ENCODE results near the gene CISTR.

CISTR gene

GRCh38 chr12:53761306-53761705, 9.5 kb upstream of the CISTR start:
- DNase-seq: no peak

GRCh38 chr12:53759261-53759660, 7.5 kb upstream of the CISTR start:
- no peak for DNase-seq

- no peak for DNase-seq
These were observed 6.9 kb upstream of the CISTR start for GRCh38 chr12:53758730-53759103.

- no peak for DNase-seq
These were observed 6.4 kb upstream of the CISTR start for GRCh38 chr12:53758081-53758729.

- DNase-seq: peak; percentile 88
These were observed 5.5 kb upstream of the CISTR start for GRCh38 chr12:53757101-53757770.

- no peak for DNase-seq
These were observed 4.7 kb upstream of the CISTR start for GRCh38 chr12:53756300-53757100.

- DNase-seq: no peak
These were observed 4.1 kb upstream of the CISTR start for GRCh38 chr12:53755893-53756292.

GRCh38 chr12:53755451-53755891, 3.7 kb upstream of the CISTR start:
- no peak for DNase-seq

GRCh38 chr12:53754633-53755264, 3.0 kb upstream of the CISTR start:
- no peak for DNase-seq

GRCh38 chr12:53754188-53754585, 2.4 kb upstream of the CISTR start:
- no peak for DNase-seq

- DNase-seq: no peak
These were observed 842 bp upstream of the CISTR start for GRCh38 chr12:53752621-53753020.

GRCh38 chr12:53752192-53752601, 418 bp upstream of the CISTR start:
- DNase-seq: no peak

- DNase-seq: no peak
These were observed 905 bp downstream of the CISTR start for GRCh38 chr12:53750812-53751335.

GRCh38 chr12:53749986-53750811, 1.6 kb downstream of the CISTR start:
- DNase-seq: no peak

- no peak for DNase-seq
These were observed 3.5 kb downstream of the CISTR start for GRCh38 chr12:53748072-53748840.

GRCh38 chr12:53747095-53747494, 4.7 kb downstream of the CISTR start:
- no peak for DNase-seq

- peak; percentile 92 for DNase-seq
These were observed 5.1 kb downstream of the CISTR start for GRCh38 chr12:53746592-53747092.

- no peak for DNase-seq
These were observed 7.0 kb downstream of the CISTR start for GRCh38 chr12:53744751-53745150.

- no peak for DNase-seq
These were observed 7.7 kb downstream of the CISTR start for GRCh38 chr12:53744130-53744441.

GRCh38 chr12:53743266-53744129, 8.3 kb downstream of the CISTR start:
- DNase-seq: peak; percentile 81

- DNase-seq: no peak
These were observed 11.7 kb downstream of the CISTR start for GRCh38 chr12:53740130-53740491.
